Ishikawa (cell line): Measurements from ENCODE around the gene MAD1L1.

Source experiments
- CEBPB ChIP-seq: IDR thresholded peaks from 2 replicates; pipeline ENCODE4 v1.6.1; 2012
- CREB1 ChIP-seq: IDR thresholded peaks from 2 replicates; pipeline ENCODE4 v1.6.1; 2012; ENCODE audit warnings: low read depth
- EGR1 ChIP-seq: IDR thresholded peaks from 2 replicates; pipeline ENCODE4 v1.6.1; 2012
- EP300 ChIP-seq: IDR thresholded peaks from 2 replicates; pipeline ENCODE4 v1.6.1; 2012; ENCODE audit warnings: borderline replicate concordance
- FOXM1 ChIP-seq: IDR thresholded peaks from 2 replicates; pipeline ENCODE4 v1.6.1; 2012; ENCODE audit warnings: low read depth, borderline replicate concordance
- MAX ChIP-seq: IDR thresholded peaks from 2 replicates; pipeline ENCODE4 v1.6.1; 2012
- NFIC ChIP-seq: IDR thresholded peaks from 2 replicates; pipeline ENCODE4 v1.6.1; 2012
- RAD21 ChIP-seq: IDR thresholded peaks from 2 replicates; pipeline ENCODE4 v1.6.1; 2012; ENCODE audit warnings: low read depth
- REST ChIP-seq: IDR thresholded peaks from 2 replicates; pipeline ENCODE4 v1.6.1; 2012; ENCODE audit warnings: low read depth, mild to moderate bottlenecking
- TAF1 ChIP-seq: IDR thresholded peaks from 2 replicates; pipeline ENCODE4 v1.6.1; 2012; ENCODE audit warnings: low read depth, mild to moderate bottlenecking
- TCF12 ChIP-seq: IDR thresholded peaks from 2 replicates; pipeline ENCODE4 v1.6.1; 2012; ENCODE audit warnings: low read depth
- TEAD4 ChIP-seq: IDR thresholded peaks from 2 replicates; pipeline ENCODE4 v1.6.1; 2012
- USF1 ChIP-seq: IDR thresholded peaks from 2 replicates; pipeline ENCODE4 v1.6.1; 2012
- YY1 ChIP-seq: IDR thresholded peaks from 2 replicates; pipeline ENCODE4 v1.6.1; 2012; ENCODE audit warnings: low read depth
- ZBTB7A ChIP-seq: IDR thresholded peaks from 2 replicates; pipeline ENCODE4 v1.6.1; 2012; ENCODE audit warnings: low read depth

MAD1L1 gene

DNA sequence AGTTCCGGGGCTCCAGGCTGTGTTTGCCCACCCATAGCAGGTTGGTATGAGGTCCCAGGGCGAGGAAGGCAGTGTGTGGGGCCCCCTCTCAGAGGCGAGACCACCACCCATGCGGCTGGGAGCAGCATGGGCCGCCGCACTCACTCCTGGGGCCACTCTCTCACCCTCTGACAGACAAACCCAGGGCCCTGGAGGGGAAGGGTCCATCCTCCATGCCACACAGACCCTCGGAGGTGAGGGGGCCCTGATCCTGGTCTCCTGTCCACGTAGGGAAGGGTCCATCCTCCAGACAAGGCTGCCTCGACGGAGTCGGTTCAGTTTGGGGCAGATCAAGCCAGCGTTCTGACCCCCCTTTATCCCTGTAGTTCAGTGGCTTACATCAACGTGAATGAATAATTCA, 331.9 kb downstream of the MAD1L1 start:
- no peak for TF ChIP-seq CREB1
- no peak for TF ChIP-seq CEBPB
- no peak for TF ChIP-seq EGR1
- no peak for TF ChIP-seq USF1
- no peak for TF ChIP-seq REST
- TF ChIP-seq MAX, result no peak
- no peak for TF ChIP-seq FOXM1

- TF ChIP-seq CEBPB, result no peak
- TF ChIP-seq YY1, result no peak
- no peak for TF ChIP-seq TCF12
- TF ChIP-seq TEAD4, result no peak
- TF ChIP-seq EP300, result no peak
- TF ChIP-seq REST, result no peak
- TF ChIP-seq TAF1, result no peak
- TF ChIP-seq MAX, result no peak
- TF ChIP-seq NFIC, result no peak
- no peak for TF ChIP-seq RAD21
- TF ChIP-seq USF1, result no peak
- no peak for TF ChIP-seq ZBTB7A
- TF ChIP-seq FOXM1, result no peak
- TF ChIP-seq CREB1, result no peak
- no peak for TF ChIP-seq EGR1
Observed at GRCh38 chr7:1899951-1900762, 332.6 kb downstream of the MAD1L1 start.

GRCh38 chr7:1899196-1899595, 333.5 kb downstream of the MAD1L1 start:
- TF ChIP-seq CEBPB (no peak), YY1 (no peak), MAX (no peak), TCF12 (no peak), ZBTB7A (no peak), NFIC (no peak), EP300 (no peak), RAD21 (no peak), EGR1 (no peak), TEAD4 (no peak), FOXM1 (no peak)

DNA sequence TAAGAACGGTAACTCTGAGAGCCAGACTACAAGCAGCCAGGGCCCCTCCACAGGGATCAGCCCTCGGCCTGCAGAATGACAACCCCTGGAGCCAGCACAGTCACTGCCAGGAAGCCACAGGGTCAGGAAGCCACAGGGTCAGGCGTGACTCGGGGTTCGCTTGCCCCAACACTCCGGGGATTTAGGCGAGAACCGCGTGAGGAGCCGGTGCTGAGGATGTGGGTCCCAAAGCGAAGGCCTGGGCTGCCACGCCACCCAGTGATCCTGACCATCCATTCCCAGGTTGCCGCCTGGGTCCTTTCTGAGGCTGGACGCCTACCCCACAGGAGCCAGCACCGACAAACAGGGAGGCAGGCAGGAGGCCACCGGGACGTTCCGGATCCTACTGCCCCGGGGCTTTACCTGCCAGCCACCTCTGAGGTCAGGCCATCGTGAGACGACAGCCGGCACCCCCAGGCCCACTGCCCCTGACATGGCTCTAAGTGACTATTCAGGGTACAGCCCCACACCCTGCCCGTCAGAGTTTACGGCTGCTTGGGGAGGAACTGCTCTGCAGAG, 334.0 kb downstream of the MAD1L1 start:
- no peak for TF ChIP-seq YY1
- no peak for TF ChIP-seq REST
- no peak for TF ChIP-seq TAF1
- TF ChIP-seq TEAD4, result no peak
- no peak for TF ChIP-seq NFIC
- no peak for TF ChIP-seq RAD21
